HEK293 (cell line): Measurements from ENCODE around the gene POM121L2.

Experiments used
- BCL11B ChIP-seq: fragments of 450-650 bp; formaldehyde crosslinking; IDR thresholded peaks from 2 replicates; pipeline ENCODE4 v1.5.1; 2016; ENCODE audit warnings: low read depth, missing biosample characterization, missing genetic modification characterization
- GFI1B ChIP-seq: fragments of 450-650 bp; formaldehyde crosslinking; IDR thresholded peaks from 2 replicates; pipeline ENCODE4 v1.5.1; 2016; ENCODE audit warnings: missing biosample characterization, missing genetic modification characterization
- HOXD13 ChIP-seq: sonication (generic); formaldehyde crosslinking; IDR thresholded peaks from 2 replicates; pipeline ENCODE4 v1.8.0; 2022; ENCODE audit warnings: missing genetic modification reagents, borderline replicate concordance
- KLF16 ChIP-seq: fragments of 450-650 bp; formaldehyde crosslinking; IDR thresholded peaks from 2 replicates; pipeline ENCODE4 v1.5.1; 2017; ENCODE audit warnings: missing biosample characterization, missing genetic modification characterization
- KLF8 ChIP-seq: fragments of 450-650 bp; formaldehyde crosslinking; IDR thresholded peaks from 2 replicates; pipeline ENCODE4 v1.5.1; 2016; ENCODE audit warnings: missing biosample characterization, missing genetic modification characterization
- ZBTB17 ChIP-seq: fragments of 450-650 bp; formaldehyde crosslinking; IDR thresholded peaks from 2 replicates; pipeline ENCODE4 v1.5.1; 2016; ENCODE audit warnings: missing biosample characterization, missing genetic modification characterization
- ZFHX2 ChIP-seq: fragments of 450-650 bp; formaldehyde crosslinking; conservative IDR thresholded peaks from 2 replicates; pipeline ENCODE4 v1.5.1; 2016; ENCODE audit warnings: missing biosample characterization, missing genetic modification characterization
- ZIC2 ChIP-seq: fragments of 450-650 bp; formaldehyde crosslinking; IDR thresholded peaks from 2 replicates; pipeline ENCODE4 v1.5.1; 2016; ENCODE audit warnings: missing biosample characterization, missing genetic modification characterization
- ZNF121 ChIP-seq: fragments of 450-650 bp; formaldehyde crosslinking; IDR thresholded peaks from 2 replicates; pipeline ENCODE4 v1.5.1; 2016; ENCODE audit warnings: missing biosample characterization, missing genetic modification characterization
- ZNF132 ChIP-seq: fragments of 450-650 bp; formaldehyde crosslinking; IDR thresholded peaks from 2 replicates; pipeline ENCODE4 v1.5.1; 2017; ENCODE audit warnings: missing biosample characterization, missing genetic modification characterization, borderline replicate concordance
- ZNF140 ChIP-seq: fragments of 450-650 bp; formaldehyde crosslinking; IDR thresholded peaks from 2 replicates; pipeline ENCODE4 v1.5.1; 2016; ENCODE audit warnings: missing biosample characterization, missing genetic modification characterization
- ZNF157 ChIP-seq: fragments of 450-650 bp; formaldehyde crosslinking; IDR thresholded peaks from 2 replicates; pipeline ENCODE4 v1.5.1; 2016; ENCODE audit warnings: missing biosample characterization, missing genetic modification characterization
- ZNF211 ChIP-seq: fragments of 450-650 bp; formaldehyde crosslinking; IDR thresholded peaks from 2 replicates; pipeline ENCODE4 v1.5.1; 2016; ENCODE audit warnings: low read depth, missing biosample characterization, missing genetic modification characterization
- ZNF221 ChIP-seq: fragments of 450-650 bp; formaldehyde crosslinking; IDR thresholded peaks from 2 replicates; pipeline ENCODE4 v1.5.1; 2017; ENCODE audit warnings: missing biosample characterization, missing genetic modification characterization, borderline replicate concordance
- ZNF239 ChIP-seq: fragments of 450-650 bp; formaldehyde crosslinking; IDR thresholded peaks from 2 replicates; pipeline ENCODE4 v1.5.1; 2016; ENCODE audit warnings: missing biosample characterization, missing genetic modification characterization
- ZNF24 ChIP-seq: fragments of 450-650 bp; formaldehyde crosslinking; IDR thresholded peaks from 2 replicates; pipeline ENCODE4 v1.5.1; 2016; ENCODE audit warnings: missing biosample characterization, missing genetic modification characterization
- ZNF350 ChIP-seq: fragments of 450-650 bp; formaldehyde crosslinking; IDR thresholded peaks from 2 replicates; pipeline ENCODE4 v1.5.0; 2017; ENCODE audit warnings: missing biosample characterization, mild to moderate bottlenecking, missing genetic modification characterization
- ZNF529 ChIP-seq: fragments of 450-650 bp; formaldehyde crosslinking; IDR thresholded peaks from 2 replicates; pipeline ENCODE4 v1.5.1; 2017; ENCODE audit warnings: missing genetic modification characterization, missing biosample characterization; ENCODE audit not compliant: insufficient replicate concordance
- ZNF530 ChIP-seq: fragments of 450-650 bp; formaldehyde crosslinking; IDR thresholded peaks from 2 replicates; pipeline ENCODE4 v1.5.1; 2016; ENCODE audit warnings: low read depth, missing biosample characterization, missing genetic modification characterization
- ZNF596 ChIP-seq: fragments of 450-650 bp; IDR thresholded peaks from 2 replicates; pipeline ENCODE4 v1.5.0; 2018; ENCODE audit warnings: missing biosample characterization, mild to moderate bottlenecking, missing genetic modification characterization, moderate library complexity
- ZNF610 ChIP-seq: fragments of 450-650 bp; formaldehyde crosslinking; IDR thresholded peaks from 2 replicates; pipeline ENCODE4 v1.5.1; 2016; ENCODE audit warnings: missing biosample characterization, missing genetic modification characterization, borderline replicate concordance
- ZNF777 ChIP-seq: fragments of 450-650 bp; formaldehyde crosslinking; IDR thresholded peaks from 2 replicates; pipeline ENCODE4 v1.5.1; 2017; ENCODE audit warnings: missing biosample characterization, missing genetic modification characterization, borderline replicate concordance
- ZNF791 ChIP-seq: fragments of 450-650 bp; formaldehyde crosslinking; IDR thresholded peaks from 2 replicates; pipeline ENCODE4 v1.5.1; 2016; ENCODE audit warnings: missing biosample characterization, missing genetic modification characterization
- TF ChIP-seq, protein P1 (sequence below): fragments of 450-650 bp; formaldehyde crosslinking; IDR thresholded peaks from 2 replicates; pipeline ENCODE4 v1.5.1; 2017; ENCODE audit warnings: missing biosample characterization, missing genetic modification characterization
- TF ChIP-seq, protein P2 (sequence below): fragments of 450-650 bp; formaldehyde crosslinking; IDR thresholded peaks from 2 replicates; pipeline ENCODE4 v1.5.1; 2017; ENCODE audit warnings: missing biosample characterization, missing genetic modification characterization
- TF ChIP-seq, protein P3 (sequence below): fragments of 450-650 bp; formaldehyde crosslinking; conservative IDR thresholded peaks from 2 replicates; pipeline ENCODE4 v1.5.1; 2016; ENCODE audit warnings: low read depth, missing biosample characterization, missing genetic modification characterization
- TF ChIP-seq, protein P4 (sequence below): fragments of 450-650 bp; formaldehyde crosslinking; IDR thresholded peaks from 2 replicates; pipeline ENCODE4 v1.5.1; 2017; ENCODE audit warnings: missing biosample characterization, mild to moderate bottlenecking, missing genetic modification characterization, moderate library complexity
- TF ChIP-seq, protein P5 (sequence below): fragments of 450-650 bp; formaldehyde crosslinking; IDR thresholded peaks from 2 replicates; pipeline ENCODE4 v1.5.1; 2016; ENCODE audit warnings: missing biosample characterization, missing genetic modification characterization
- TF ChIP-seq, protein P6 (sequence below): fragments of 450-650 bp; formaldehyde crosslinking; IDR thresholded peaks from 2 replicates; pipeline ENCODE4 v1.5.1; 2016; ENCODE audit warnings: missing biosample characterization, missing genetic modification characterization, borderline replicate concordance

Gene POM121L2

DNA sequence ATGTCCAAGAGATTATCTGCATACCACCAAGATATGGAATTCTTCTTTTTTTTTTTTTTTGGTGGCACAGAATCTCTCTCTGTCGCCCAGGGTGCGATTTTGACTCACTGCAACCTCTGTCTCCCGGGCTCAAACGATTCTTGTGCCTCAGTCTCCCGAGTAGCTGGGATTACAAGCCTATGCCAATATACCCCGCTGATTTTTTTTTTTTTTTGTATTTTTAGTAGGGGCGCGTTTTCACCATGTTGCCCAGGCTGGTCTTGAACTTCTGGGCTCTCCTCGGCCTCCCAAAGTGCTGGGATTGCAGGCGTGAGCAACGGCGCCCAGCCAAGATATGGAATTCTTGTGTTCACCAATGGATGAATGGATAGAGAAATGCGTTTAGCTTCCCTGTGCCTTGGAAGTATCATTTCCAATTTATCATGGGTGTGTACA lies 31.0 kb downstream of the POM121L2 start (continued):
- TF ChIP-seq, protein P1, sequence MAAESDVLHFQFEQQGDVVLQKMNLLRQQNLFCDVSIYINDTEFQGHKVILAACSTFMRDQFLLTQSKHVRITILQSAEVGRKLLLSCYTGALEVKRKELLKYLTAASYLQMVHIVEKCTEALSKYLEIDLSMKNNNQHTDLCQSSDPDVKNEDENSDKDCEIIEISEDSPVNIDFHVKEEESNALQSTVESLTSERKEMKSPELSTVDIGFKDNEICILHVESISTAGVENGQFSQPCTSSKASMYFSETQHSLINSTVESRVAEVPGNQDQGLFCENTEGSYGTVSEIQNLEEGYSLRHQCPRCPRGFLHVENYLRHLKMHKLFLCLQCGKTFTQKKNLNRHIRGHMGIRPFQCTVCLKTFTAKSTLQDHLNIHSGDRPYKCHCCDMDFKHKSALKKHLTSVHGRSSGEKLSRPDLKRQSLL (tag by site-specific recombination) = no peak
- TF ChIP-seq, protein P2, sequence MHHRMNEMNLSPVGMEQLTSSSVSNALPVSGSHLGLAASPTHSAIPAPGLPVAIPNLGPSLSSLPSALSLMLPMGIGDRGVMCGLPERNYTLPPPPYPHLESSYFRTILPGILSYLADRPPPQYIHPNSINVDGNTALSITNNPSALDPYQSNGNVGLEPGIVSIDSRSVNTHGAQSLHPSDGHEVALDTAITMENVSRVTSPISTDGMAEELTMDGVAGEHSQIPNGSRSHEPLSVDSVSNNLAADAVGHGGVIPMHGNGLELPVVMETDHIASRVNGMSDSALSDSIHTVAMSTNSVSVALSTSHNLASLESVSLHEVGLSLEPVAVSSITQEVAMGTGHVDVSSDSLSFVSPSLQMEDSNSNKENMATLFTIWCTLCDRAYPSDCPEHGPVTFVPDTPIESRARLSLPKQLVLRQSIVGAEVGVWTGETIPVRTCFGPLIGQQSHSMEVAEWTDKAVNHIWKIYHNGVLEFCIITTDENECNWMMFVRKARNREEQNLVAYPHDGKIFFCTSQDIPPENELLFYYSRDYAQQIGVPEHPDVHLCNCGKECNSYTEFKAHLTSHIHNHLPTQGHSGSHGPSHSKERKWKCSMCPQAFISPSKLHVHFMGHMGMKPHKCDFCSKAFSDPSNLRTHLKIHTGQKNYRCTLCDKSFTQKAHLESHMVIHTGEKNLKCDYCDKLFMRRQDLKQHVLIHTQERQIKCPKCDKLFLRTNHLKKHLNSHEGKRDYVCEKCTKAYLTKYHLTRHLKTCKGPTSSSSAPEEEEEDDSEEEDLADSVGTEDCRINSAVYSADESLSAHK (tag by site-specific recombination) = no peak
- TF ChIP-seq ZNF132 (tag by site-specific recombination) (no peak), ZBTB17 (tag by site-specific recombination) (peak; percentile 64; the same call in 1 of the 2 replicates), GFI1B (tag by site-specific recombination) (no peak), ZNF121 (tag by site-specific recombination) (no peak), ZNF596 (no peak), ZNF24 (tag by site-specific recombination) (no peak), ZIC2 (tag by site-specific recombination) (no peak), ZNF157 (no peak), KLF16 (tag by site-specific recombination) (no peak), ZNF777 (no peak), KLF8 (no peak), ZNF530 (tag by site-specific recombination) (no peak), ZNF239 (tag by site-specific recombination) (no peak), ZNF350 (tag by site-specific recombination) (no peak), HOXD13 (no peak), ZNF610 (tag by site-specific recombination) (no peak), ZNF140 (tag by site-specific recombination) (no peak), ZFHX2 (tag by site-specific recombination) (no peak), ZNF221 (no peak), ZNF791 (no peak), ZNF211 (tag by site-specific recombination) (no peak), ZNF529 (tag by site-specific recombination) (no peak), BCL11B (tag by site-specific recombination) (no peak)
- TF ChIP-seq, protein P3, sequence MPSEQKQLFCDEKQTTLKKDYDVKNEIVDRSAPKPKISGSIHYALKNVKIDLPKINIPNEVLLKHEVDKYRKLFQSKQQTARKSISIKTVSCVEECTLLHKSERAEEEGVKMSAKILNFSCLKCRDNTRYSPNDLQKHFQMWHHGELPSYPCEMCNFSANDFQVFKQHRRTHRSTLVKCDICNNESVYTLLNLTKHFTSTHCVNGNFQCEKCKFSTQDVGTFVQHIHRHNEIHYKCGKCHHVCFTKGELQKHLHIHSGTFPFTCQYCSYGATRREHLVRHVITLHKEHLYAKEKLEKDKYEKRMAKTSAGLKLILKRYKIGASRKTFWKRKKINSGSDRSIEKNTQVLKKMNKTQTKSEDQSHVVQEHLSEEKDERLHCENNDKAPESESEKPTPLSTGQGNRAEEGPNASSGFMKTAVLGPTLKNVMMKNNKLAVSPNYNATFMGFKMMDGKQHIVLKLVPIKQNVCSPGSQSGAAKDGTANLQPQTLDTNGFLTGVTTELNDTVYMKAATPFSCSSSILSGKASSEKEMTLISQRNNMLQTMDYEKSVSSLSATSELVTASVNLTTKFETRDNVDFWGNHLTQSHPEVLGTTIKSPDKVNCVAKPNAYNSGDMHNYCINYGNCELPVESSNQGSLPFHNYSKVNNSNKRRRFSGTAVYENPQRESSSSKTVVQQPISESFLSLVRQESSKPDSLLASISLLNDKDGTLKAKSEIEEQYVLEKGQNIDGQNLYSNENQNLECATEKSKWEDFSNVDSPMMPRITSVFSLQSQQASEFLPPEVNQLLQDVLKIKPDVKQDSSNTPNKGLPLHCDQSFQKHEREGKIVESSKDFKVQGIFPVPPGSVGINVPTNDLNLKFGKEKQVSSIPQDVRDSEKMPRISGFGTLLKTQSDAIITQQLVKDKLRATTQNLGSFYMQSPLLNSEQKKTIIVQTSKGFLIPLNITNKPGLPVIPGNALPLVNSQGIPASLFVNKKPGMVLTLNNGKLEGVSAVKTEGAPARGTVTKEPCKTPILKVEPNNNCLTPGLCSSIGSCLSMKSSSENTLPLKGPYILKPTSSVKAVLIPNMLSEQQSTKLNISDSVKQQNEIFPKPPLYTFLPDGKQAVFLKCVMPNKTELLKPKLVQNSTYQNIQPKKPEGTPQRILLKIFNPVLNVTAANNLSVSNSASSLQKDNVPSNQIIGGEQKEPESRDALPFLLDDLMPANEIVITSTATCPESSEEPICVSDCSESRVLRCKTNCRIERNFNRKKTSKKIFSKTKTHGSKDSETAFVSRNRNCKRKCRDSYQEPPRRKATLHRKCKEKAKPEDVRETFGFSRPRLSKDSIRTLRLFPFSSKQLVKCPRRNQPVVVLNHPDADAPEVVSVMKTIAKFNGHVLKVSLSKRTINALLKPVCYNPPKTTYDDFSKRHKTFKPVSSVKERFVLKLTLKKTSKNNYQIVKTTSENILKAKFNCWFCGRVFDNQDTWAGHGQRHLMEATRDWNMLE = no peak
- TF ChIP-seq, protein P4, sequence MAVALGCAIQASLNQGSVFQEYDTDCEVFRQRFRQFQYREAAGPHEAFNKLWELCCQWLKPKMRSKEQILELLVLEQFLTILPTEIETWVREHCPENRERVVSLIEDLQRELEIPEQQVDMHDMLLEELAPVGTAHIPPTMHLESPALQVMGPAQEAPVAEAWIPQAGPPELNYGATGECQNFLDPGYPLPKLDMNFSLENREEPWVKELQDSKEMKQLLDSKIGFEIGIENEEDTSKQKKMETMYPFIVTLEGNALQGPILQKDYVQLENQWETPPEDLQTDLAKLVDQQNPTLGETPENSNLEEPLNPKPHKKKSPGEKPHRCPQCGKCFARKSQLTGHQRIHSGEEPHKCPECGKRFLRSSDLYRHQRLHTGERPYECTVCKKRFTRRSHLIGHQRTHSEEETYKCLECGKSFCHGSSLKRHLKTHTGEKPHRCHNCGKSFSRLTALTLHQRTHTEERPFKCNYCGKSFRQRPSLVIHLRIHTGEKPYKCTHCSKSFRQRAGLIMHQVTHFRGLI (tag by site-specific recombination) = peak; percentile 46; the same call in 1 of the 2 replicates
- TF ChIP-seq, protein P5, sequence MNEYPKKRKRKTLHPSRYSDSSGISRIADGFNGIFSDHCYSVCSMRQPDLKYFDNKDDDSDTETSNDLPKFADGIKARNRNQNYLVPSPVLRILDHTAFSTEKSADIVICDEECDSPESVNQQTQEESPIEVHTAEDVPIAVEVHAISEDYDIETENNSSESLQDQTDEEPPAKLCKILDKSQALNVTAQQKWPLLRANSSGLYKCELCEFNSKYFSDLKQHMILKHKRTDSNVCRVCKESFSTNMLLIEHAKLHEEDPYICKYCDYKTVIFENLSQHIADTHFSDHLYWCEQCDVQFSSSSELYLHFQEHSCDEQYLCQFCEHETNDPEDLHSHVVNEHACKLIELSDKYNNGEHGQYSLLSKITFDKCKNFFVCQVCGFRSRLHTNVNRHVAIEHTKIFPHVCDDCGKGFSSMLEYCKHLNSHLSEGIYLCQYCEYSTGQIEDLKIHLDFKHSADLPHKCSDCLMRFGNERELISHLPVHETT (tag by site-specific recombination) = no peak
- TF ChIP-seq, protein P6, sequence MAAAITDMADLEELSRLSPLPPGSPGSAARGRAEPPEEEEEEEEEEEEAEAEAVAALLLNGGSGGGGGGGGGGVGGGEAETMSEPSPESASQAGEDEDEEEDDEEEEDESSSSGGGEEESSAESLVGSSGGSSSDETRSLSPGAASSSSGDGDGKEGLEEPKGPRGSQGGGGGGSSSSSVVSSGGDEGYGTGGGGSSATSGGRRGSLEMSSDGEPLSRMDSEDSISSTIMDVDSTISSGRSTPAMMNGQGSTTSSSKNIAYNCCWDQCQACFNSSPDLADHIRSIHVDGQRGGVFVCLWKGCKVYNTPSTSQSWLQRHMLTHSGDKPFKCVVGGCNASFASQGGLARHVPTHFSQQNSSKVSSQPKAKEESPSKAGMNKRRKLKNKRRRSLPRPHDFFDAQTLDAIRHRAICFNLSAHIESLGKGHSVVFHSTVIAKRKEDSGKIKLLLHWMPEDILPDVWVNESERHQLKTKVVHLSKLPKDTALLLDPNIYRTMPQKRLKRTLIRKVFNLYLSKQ = no peak
